ENCODE data around the gene TCFL5. TPM values are rescaled to one million over a fixed set of nuclear protein-coding genes. Genes with fewer than 3 reads are reported as not detected.

Gene TCFL5
- total and polyA plus RNA-seq, 2 donors (not counting 3 experiments of a cell fraction or from before 2014, with no cell fraction given): 4.4 to 11.1 TPM

GRCh38 chr20:62860391-62860923 is 1.2 kb downstream of the TCFL5 start:
- Histone ChIP-seq H3K4me3 (replicated peaks in 1 of 3; ENCODE audit: insufficient read depth in 1 of 3, low read depth in 1 of 3, low read length in 3 of 3) (peak overlapping the region; percentile 51 to 64 (median 56)), H3K4me2 (ENCODE audit: insufficient read depth, low read length) (peak overlapping the region; percentile 70), H3K36me3 (ENCODE audit: control insufficient read depth in 2 of 2, extremely low read depth in 1 of 2, insufficient read depth in 2 of 2, low read length in 2 of 2) (peaks cover 0 to 7% of the 10 kb centered on the region in 2 experiments), H3K9ac (replicated peaks; ENCODE audit: extremely low read depth, insufficient read depth, low read length) (peak overlapping the region; percentile 4), H3K9me3 (replicated peaks; ENCODE audit: control insufficient read depth, insufficient read depth, low read length) (no peaks in the 10 kb centered on the region), H4K20me1 (replicated peaks; ENCODE audit: control insufficient read depth, extremely low read depth, insufficient read depth, low read length) (no peaks in the 10 kb centered on the region), H3K27ac (ENCODE audit: insufficient read depth, low read depth, low read length) (no peak overlapping the region), H3K79me2 (ENCODE audit: control insufficient read depth, insufficient read depth, low read length) (peaks cover 16% of the 10 kb centered on the region), H3K4me1 (ENCODE audit: control insufficient read depth, extremely low read depth, insufficient read depth, low read length) (peaks cover 10% of the 10 kb centered on the region), H2AFZ (ENCODE audit: low read depth, low read length) (peak overlapping the region; percentile 46), H3K27me3 (ENCODE audit: control insufficient read depth in 2 of 2, insufficient read depth in 2 of 2, low read length in 2 of 2) (peaks cover 0 to 3% of the 10 kb centered on the region in 2 experiments), H3K9me1 (replicated peaks; ENCODE audit: control insufficient read depth, extremely low read depth, insufficient read depth, low read length) (no peaks in the 10 kb centered on the region)
- TF ChIP-seq CTCF (IDR thresholded peaks at IDR 0.05; ENCODE audit: extremely low read depth in 1 of 2, insufficient read depth in 1 of 2, low read depth in 1 of 2, low read length in 2 of 2): peak in 1 of 2 donors; percentile 2
- no peak for TF ChIP-seq POLR2A (IDR thresholded peaks at IDR 0.05; ENCODE audit: low read depth, low read length)
- intact Hi-C loops (cut with micrococcal nuclease) (no loop called here), dilution Hi-C loops (cut with MboI; ENCODE audit: extremely low pct_ligation_motif_present, low sequenced_read_pairs) (no loop called here)
- peak; percentile 65 for FAIRE-seq
- ChIA-PET POLR2A (no interaction called here), CTCF (interaction anchor here (1.2 to 1.5 kb wide), 3 partner anchors 13 to 149 kb away, joined by 3 to 4 read pairs (median 4); no protein-coding TSS in a partner anchor)
- peak; percentile 52 for DNase-seq (ENCODE audit: low read depth, low spot score)
- no TSS peak for BruUV-seq (replicated peaks)

- dilution Hi-C loops (cut with MboI; ENCODE audit: extremely low pct_ligation_motif_present, low sequenced_read_pairs) (no loop called here), intact Hi-C loops (cut with micrococcal nuclease) (no loop called here)
- no peak overlapping the region for H3K9ac ChIP-seq (replicated peaks; ENCODE audit: extremely low read depth, insufficient read depth, low read length)
- BruUV-seq (replicated peaks): no TSS peak
- H3K4me3 ChIP-seq (replicated peaks in 1 of 3; ENCODE audit: insufficient read depth in 1 of 3, low read depth in 1 of 3, low read length in 3 of 3): no peak overlapping the region
- POLR2A ChIA-PET: interaction anchor here (0.7 kb wide), 1 partner anchor 55 kb away, joined by 3 read pairs; no protein-coding TSS in a partner anchor
- H3K4me1 ChIP-seq (ENCODE audit: control insufficient read depth, extremely low read depth, insufficient read depth, low read length): peaks cover 10% of the 10 kb centered on the region
- no peak for DNase-seq (ENCODE audit: low read depth, low spot score)
- no peak for FAIRE-seq
- no peaks in the 10 kb centered on the region for H3K9me3 ChIP-seq (replicated peaks; ENCODE audit: control insufficient read depth, insufficient read depth, low read length)
- no peaks in the 10 kb centered on the region for H3K9me1 ChIP-seq (replicated peaks; ENCODE audit: control insufficient read depth, extremely low read depth, insufficient read depth, low read length)
- peak overlapping the region; percentile 70 for H3K4me2 ChIP-seq (ENCODE audit: insufficient read depth, low read length)
- H3K27me3 ChIP-seq (ENCODE audit: control insufficient read depth in 2 of 2, insufficient read depth in 2 of 2, low read length in 2 of 2): no peaks in the 10 kb centered on the region
- peaks cover 0 to 7% of the 10 kb centered on the region in 2 experiments for H3K36me3 ChIP-seq (ENCODE audit: control insufficient read depth in 2 of 2, extremely low read depth in 1 of 2, insufficient read depth in 2 of 2, low read length in 2 of 2)
- TF ChIP-seq POLR2A (IDR thresholded peaks at IDR 0.05; ENCODE audit: low read depth, low read length) (no peak), CTCF (IDR thresholded peaks at IDR 0.05; ENCODE audit: extremely low read depth in 1 of 2, insufficient read depth in 1 of 2, low read depth in 1 of 2, low read length in 2 of 2) (no peak), JUN (IDR thresholded peaks at IDR 0.05; ENCODE audit: borderline replicate concordance, insufficient read depth, insufficient read length, low read depth) (no peak), MYC (IDR thresholded peaks at IDR 0.05; ENCODE audit: low read depth, low read length) (no peak), FOS (IDR thresholded peaks at IDR 0.05; ENCODE audit: borderline replicate concordance, insufficient read depth, low read length) (no peak), POLR2AphosphoS5 (IDR thresholded peaks at IDR 0.05; ENCODE audit: insufficient read depth, low read depth, low read length) (no peak), EZH2 (IDR thresholded peaks at IDR 0.05; ENCODE audit: borderline replicate concordance, low read depth, low read length, severe bottlenecking) (no peak), GATA2 (IDR thresholded peaks at IDR 0.05; ENCODE audit: insufficient read depth, insufficient read length, low read depth, low read length) (no peak)
- TF ChIP-seq, protein P1, sequence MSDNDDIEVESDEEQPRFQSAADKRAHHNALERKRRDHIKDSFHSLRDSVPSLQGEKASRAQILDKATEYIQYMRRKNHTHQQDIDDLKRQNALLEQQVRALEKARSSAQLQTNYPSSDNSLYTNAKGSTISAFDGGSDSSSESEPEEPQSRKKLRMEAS (IDR thresholded peaks at IDR 0.05; ENCODE audit: insufficient read depth, insufficient read length): no peak
- H3K27ac ChIP-seq (ENCODE audit: insufficient read depth, low read depth, low read length): no peak overlapping the region
- H2AFZ ChIP-seq (ENCODE audit: low read depth, low read length): no peak overlapping the region
- H4K20me1 ChIP-seq (replicated peaks; ENCODE audit: control insufficient read depth, extremely low read depth, insufficient read depth, low read length): no peaks in the 10 kb centered on the region
- CTCF ChIA-PET: interaction anchor here (1.3 to 1.5 kb wide), 2 partner anchors 12 to 55 kb away, joined by 3 to 4 read pairs; no protein-coding TSS in a partner anchor
- peaks cover 16% of the 10 kb centered on the region for H3K79me2 ChIP-seq (ENCODE audit: control insufficient read depth, insufficient read depth, low read length)
Observed at GRCh38 chr20:62859721-62860120, 1.9 kb downstream of the TCFL5 start.

All from endothelial cell of umbilical vein (primary cell).